Astrocyte of the cerebellum (primary cell): Measurements from ENCODE around the gene USP24.

Source experiments
- DNase-seq: peaks from one replicate; pipeline ENCODE4 v3.0.0-alpha.2; 2011; ENCODE audit warnings: low read depth
- H3K4me3 ChIP-seq: 2 replicates; pipeline ENCODE4 v1.5.1; 2011; ENCODE audit warnings: mild to moderate bottlenecking, low read depth, low read length, moderate library complexity
- in situ Hi-C: cut with HindIII; loops from 2 replicates; pipeline ENCODE4 v1.10.0; 2017; ENCODE audit warnings: low sequenced_read_pairs
- TF ChIP-seq, protein P1 (sequence below): IDR thresholded peaks from 2 replicates; pipeline ENCODE4 v1.5.1; 2012; ENCODE audit warnings: low read length, low read depth, moderate library complexity, mild to moderate bottlenecking; ENCODE audit errors: missing control alignments

The USP24 gene

DNA sequence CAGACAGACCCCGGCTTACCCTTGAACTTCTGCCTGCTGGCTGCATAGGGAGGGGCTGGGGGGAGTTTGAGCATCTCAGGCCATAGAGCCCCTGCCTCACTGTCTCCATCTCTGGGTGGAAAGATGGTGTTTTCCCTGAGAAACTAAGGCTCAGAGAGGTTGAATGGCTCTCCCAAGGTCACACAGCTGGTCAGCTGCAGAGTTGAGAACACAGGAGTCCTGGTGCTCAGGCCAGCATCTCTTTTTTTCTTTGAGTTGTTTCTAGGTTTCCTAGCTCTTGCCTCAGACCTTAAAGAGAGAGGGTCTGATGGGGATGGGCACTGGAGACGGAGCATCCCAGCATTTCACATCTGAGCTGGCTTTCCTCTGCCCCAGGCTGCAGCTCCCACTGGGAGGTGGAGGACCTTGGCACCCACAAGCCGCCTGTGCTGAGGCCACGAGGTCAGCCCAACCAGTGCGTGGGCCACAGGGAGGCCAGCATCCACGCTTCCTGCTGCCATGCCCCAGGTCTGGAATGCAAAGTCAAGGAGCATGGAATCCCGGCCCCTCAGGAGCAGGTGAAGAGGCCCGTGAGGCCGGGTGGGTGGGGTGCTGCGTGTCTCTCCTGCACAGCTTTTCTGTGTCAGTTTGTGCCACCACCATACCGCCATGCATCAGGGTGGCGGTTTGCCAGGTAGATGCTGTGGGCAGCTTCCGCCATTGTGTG is 154.0 kb downstream of the USP24 start:
- no peak overlapping the region for H3K4me3 ChIP-seq
- TF ChIP-seq, protein P1, sequence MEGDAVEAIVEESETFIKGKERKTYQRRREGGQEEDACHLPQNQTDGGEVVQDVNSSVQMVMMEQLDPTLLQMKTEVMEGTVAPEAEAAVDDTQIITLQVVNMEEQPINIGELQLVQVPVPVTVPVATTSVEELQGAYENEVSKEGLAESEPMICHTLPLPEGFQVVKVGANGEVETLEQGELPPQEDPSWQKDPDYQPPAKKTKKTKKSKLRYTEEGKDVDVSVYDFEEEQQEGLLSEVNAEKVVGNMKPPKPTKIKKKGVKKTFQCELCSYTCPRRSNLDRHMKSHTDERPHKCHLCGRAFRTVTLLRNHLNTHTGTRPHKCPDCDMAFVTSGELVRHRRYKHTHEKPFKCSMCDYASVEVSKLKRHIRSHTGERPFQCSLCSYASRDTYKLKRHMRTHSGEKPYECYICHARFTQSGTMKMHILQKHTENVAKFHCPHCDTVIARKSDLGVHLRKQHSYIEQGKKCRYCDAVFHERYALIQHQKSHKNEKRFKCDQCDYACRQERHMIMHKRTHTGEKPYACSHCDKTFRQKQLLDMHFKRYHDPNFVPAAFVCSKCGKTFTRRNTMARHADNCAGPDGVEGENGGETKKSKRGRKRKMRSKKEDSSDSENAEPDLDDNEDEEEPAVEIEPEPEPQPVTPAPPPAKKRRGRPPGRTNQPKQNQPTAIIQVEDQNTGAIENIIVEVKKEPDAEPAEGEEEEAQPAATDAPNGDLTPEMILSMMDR = no peak
- in situ Hi-C loops = no loop called here
- DNase-seq = no peak

DNA sequence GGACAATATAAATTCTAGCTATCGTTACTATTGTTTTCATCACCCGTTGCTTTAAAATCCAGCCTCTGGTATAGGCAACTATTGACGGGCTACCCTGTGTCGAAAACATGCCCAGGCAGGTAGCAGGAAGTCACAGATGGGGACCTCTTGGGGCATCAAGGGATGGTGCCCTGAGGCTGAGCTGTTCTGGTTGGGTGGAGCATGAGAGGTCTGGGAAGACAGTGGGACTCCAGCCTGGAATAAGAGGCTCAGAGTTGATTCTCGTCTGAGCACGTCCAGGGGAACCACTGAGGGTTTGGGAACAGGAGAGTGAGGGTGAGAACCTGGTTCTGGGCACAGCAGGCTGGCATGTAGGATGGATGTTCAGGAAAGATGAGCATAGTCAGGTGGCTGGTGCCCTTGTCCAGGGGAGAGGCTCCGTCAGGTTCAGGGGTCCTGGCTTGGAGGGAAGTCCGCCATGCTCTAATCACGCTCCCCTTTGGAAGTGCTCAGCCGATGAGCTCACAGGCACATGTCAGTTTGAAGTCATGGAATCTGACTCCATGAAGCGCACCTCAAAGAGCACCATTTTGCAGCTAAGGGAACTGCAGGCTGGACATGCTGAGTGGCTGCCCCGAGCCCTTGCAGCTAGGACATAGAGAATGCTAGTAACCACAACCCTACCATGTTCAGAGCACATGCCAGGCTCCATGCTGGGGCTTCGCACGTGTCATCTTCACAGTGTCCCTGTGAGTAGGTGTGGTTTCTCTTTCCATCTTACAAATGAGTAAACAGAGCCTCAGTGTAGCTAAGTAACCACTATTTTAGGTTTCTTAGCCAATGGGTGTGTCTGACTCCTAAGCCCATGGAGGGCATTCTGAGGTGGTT is 154.8 kb downstream of the USP24 start:
- TF ChIP-seq, protein P1 = no peak
- H3K4me3 ChIP-seq = no peak overlapping the region
- peak; percentile 13 for DNase-seq
- in situ Hi-C loops = no loop called here

DNA sequence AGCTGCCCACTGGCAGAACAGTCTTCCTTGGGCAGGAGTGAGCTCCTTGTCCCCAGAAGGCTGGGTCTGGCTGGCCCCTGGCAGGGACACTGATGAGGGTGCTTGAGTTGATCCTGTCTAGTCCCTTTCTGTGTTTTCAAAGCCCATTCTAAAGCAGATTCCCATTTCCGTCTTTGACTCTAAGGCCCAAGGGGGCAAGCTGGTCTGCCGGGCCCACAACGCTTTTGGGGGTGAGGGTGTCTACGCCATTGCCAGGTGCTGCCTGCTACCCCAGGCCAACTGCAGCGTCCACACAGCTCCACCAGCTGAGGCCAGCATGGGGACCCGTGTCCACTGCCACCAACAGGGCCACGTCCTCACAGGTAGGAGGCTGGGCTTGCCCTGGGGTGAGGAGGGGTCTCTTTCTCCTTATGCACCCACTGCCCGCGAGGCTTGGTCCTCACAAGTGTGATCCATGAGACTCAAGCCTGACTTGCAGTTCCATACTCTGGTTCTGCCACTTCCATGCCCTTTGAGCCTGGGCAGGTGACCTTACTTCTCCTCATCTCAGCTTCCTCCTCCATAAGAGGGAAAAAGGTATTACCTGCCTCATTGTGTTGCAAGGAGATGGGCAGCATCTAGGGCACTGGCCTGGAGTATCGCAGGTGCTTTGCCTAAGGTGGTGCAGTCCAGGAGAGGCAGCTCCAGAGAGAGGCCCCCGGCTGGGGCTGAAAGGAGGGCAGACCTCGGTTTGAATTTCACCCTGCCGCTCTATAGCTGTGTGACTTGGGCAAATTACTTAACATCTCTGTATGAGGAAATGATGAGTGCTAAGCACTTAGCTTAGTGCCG is 155.6 kb downstream of the USP24 start:
- in situ Hi-C loops = no loop called here
- no peak for DNase-seq
- TF ChIP-seq, protein P1 = no peak
- no peak overlapping the region for H3K4me3 ChIP-seq

DNA sequence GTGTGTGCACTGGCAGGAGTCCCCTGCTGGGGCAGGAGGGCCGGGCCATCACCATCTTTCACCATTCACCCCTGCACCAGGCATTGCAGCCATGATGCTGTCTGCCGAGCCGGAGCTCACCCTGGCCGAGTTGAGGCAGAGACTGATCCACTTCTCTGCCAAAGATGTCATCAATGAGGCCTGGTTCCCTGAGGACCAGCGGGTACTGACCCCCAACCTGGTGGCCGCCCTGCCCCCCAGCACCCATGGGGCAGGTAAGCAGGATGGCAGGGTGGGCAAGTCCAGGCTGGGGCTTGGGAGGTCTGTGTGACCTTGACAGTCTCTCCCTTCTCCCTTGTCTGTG is 157.2 kb downstream of the USP24 start:
- no peak for DNase-seq
- TF ChIP-seq, protein P1 = no peak
- H3K4me3 ChIP-seq = no peak overlapping the region
- in situ Hi-C loops = no loop called here

DNA sequence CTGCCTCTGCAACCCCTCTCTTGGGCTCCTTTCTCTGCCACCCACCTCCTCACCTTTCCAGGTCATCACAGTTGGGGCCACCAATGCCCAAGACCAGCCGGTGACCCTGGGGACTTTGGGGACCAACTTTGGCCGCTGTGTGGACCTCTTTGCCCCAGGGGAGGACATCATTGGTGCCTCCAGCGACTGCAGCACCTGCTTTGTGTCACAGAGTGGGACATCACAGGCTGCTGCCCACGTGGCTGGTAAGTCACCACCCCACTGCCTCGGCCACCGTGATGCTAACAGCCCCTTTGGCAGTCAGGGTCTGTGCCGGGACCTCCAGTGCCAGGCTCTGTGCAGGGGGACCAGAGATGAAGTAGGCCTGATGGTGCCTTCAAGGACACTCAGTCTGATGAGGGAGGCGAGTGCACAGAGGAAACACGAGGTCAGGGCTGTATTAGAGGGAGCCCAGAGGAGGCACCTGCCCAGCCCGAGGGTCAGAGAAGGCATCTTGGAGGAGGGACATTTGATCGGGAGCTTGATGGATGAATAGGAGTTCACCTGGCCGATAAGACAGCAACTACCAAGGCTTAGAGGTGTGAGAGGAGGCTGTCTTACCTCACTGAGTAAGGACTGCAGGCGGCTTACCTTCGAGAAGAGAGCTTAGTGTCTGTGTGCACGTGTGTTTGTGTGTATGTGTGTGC is 157.8 kb downstream of the USP24 start:
- in situ Hi-C loops = no loop called here
- no peak for DNase-seq
- H3K4me3 ChIP-seq = no peak overlapping the region
- TF ChIP-seq, protein P1 = no peak

DNA sequence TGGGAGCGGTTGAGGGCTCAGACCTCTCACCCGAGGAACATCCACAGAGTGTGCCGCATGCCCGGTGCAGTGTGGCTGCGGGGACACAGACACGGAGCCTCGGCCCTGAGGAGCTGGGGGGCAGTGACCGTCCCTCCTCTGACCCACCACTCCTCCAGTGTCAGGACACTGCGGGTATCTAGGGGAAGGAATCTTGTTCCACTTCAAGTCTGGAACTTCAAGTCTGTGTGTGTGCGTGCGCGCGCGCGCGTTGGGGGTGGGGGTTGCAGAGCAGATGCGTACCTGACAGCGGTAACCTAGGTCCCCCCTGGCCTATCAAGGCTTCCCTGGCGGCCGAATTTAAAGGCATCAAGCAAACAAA is 158.6 kb downstream of the USP24 start:
- H3K4me3 ChIP-seq = no peak overlapping the region
- DNase-seq = no peak
- TF ChIP-seq, protein P1 = no peak
- in situ Hi-C loops = no loop called here
